Hepatocyte (in vitro differentiated cells): ENCODE results near the gene ID1. TPM values are rescaled to one million over a fixed set of nuclear protein-coding genes. Genes with fewer than 3 reads are reported as not detected.
A peak's percentile ranks its signal among the peaks of the same experiment; 100 is the strongest.

Experiments used
- DNase-seq: peaks from one replicate; pipeline ENCODE4 v3.0.0-alpha.2; 2016; ENCODE audit warnings: low spot score
- H2AFZ ChIP-seq: fragments of 200-600 bp; sonication (generic); 2 replicates; pipeline ENCODE4 v1.6.0; 2016; ENCODE audit warnings: antibody characterized with exemption, mild to moderate bottlenecking
- H3K27ac ChIP-seq: fragments of 200-600 bp; sonication (generic); 2 replicates; pipeline ENCODE4 v1.5.1; 2016; ENCODE audit warnings: mild to moderate bottlenecking
- H3K27me3 ChIP-seq: fragments of 200-600 bp; sonication (generic); 2 replicates; pipeline ENCODE4 v1.6.1; 2016
- H3K36me3 ChIP-seq: fragments of 200-600 bp; sonication (generic); replicated peaks from 2 replicates; pipeline ENCODE4 v1.5.1; 2016; ENCODE audit warnings: low read depth; ENCODE audit not compliant: insufficient read depth
- H3K4me1 ChIP-seq: fragments of 200-600 bp; sonication (generic); 2 replicates; pipeline ENCODE4 v1.5.1; 2016; ENCODE audit warnings: mild to moderate bottlenecking, moderate library complexity; ENCODE audit not compliant: insufficient read depth
- H3K4me2 ChIP-seq: fragments of 200-600 bp; sonication (generic); 2 replicates; pipeline ENCODE4 v1.6.0; 2016
- H3K4me3 ChIP-seq: fragments of 200-600 bp; sonication (generic); 2 replicates; pipeline ENCODE4 v1.5.1; 2016; ENCODE audit warnings: mild to moderate bottlenecking
- H3K79me2 ChIP-seq: fragments of 200-600 bp; sonication (generic); 2 replicates; pipeline ENCODE4 v1.6.0; 2017; ENCODE audit warnings: mild to moderate bottlenecking
- H3K9me2 ChIP-seq: fragments of 200-600 bp; sonication (generic); replicated peaks from 2 replicates; pipeline ENCODE4 v1.6.0; 2017; ENCODE audit warnings: mild to moderate bottlenecking; ENCODE audit not compliant: insufficient read depth
- H3K9me3 ChIP-seq: fragments of 200-600 bp; sonication (generic); 2 replicates; pipeline ENCODE4 v1.5.1; 2016; ENCODE audit warnings: low read depth, mild to moderate bottlenecking
- H4K20me1 ChIP-seq: fragments of 200-600 bp; sonication (generic); 2 replicates; pipeline ENCODE4 v1.6.0; 2016; ENCODE audit warnings: mild to moderate bottlenecking; ENCODE audit not compliant: insufficient read depth, poor library complexity, severe bottlenecking
- CTCF ChIP-seq: fragments of 200-600 bp; sonication (generic); IDR thresholded peaks from 2 replicates; pipeline ENCODE4 v1.5.1; 2016; ENCODE audit warnings: antibody characterized with exemption, mild to moderate bottlenecking; ENCODE audit not compliant: poor library complexity
- EZH2 ChIP-seq: fragments of 200-600 bp; sonication (generic); IDR thresholded peaks from 2 replicates; pipeline ENCODE4 v1.6.1; 2016; ENCODE audit warnings: antibody characterized with exemption, mild to moderate bottlenecking, borderline replicate concordance
- EZH2phosphoT487 ChIP-seq: fragments of 200-600 bp; sonication (generic); IDR thresholded peaks from one replicate; pipeline ENCODE4 v1.6.1; 2018; ENCODE audit warnings: antibody characterized with exemption, mild to moderate bottlenecking, low read depth, moderate library complexity; ENCODE audit not compliant: unreplicated experiment, severe bottlenecking
- WGBS: methylation state at CpG from one replicate; pipeline ENCODE4 v1.1.6; 2016; ENCODE audit warnings: low lambda C conversion rate; ENCODE audit errors: missing lambda C conversion rate; 5-methylcytosine and 5-hydroxymethylcytosine counted together
- polyA plus RNA-seq: library from polyadenylated mRNA; unstranded; fragments of >200 nt; fragmentation: Nextera tagmentation; extraction: Ambion mirVana; gene quantifications from 2 replicates; pipeline ENCODE4 v1.2.1, GENCODE V29; 2016
- total RNA-seq: library from RNA; depleted of rRNA; stranded (reverse); fragments of >200 nt; gene quantifications from 2 replicates; pipeline ENCODE4 v1.2.3, GENCODE V29; 2014

The ID1 gene
- total and polyA plus RNA-seq, 2 experiments from 2014 or later: 310 to 651 TPM

DNA sequence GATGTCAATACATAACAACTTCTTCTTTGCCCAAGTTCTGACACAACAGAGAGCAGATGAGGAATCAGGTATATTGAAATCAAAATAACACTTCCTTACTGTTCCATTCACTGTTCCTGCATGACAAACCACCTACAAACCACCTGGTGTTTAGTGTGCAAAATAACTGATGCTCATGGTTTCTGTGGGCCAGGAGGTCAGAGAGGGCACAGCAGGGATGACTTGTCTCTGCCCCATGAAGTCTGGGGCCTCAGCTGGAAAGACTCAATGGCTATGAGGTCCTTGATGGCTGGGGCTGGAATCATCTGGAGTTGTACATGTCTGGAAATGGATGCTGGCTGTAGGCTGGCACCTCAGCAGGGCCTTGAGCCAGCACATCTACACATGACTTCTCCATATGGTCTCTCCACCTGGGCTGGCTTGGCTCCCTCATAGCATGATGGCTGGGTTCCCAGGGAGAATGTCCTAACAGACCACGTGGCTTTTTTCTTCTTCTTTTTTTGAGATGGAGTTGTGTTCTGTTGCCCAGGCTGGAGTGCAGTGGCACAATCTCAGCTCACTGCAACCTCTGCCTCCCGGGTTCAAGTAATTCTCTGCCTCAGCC, 25.2 kb downstream of the ID1 start:
- no peaks in the 10 kb centered on the region for H3K9me2 ChIP-seq
- peak; percentile 41 for DNase-seq
- H4K20me1 ChIP-seq: no peaks in the 10 kb centered on the region
- H3K27ac ChIP-seq: peak overlapping the region; percentile 12
- H3K79me2 ChIP-seq: no peaks in the 10 kb centered on the region
- H3K4me3 ChIP-seq: no peak overlapping the region
- no peaks in the 10 kb centered on the region for H3K9me3 ChIP-seq
- no peak for TF ChIP-seq EZH2
- TF ChIP-seq EZH2phosphoT487: no peak
- TF ChIP-seq CTCF: no peak
- H2AFZ ChIP-seq: no peak overlapping the region
- no peak overlapping the region for H3K4me2 ChIP-seq
- H3K36me3 ChIP-seq: no peaks in the 10 kb centered on the region
- WGBS: 81% methylated on average over 2 of the region's 2 CpGs
- H3K27me3 ChIP-seq: no peaks in the 10 kb centered on the region
- no peaks in the 10 kb centered on the region for H3K4me1 ChIP-seq

DNA sequence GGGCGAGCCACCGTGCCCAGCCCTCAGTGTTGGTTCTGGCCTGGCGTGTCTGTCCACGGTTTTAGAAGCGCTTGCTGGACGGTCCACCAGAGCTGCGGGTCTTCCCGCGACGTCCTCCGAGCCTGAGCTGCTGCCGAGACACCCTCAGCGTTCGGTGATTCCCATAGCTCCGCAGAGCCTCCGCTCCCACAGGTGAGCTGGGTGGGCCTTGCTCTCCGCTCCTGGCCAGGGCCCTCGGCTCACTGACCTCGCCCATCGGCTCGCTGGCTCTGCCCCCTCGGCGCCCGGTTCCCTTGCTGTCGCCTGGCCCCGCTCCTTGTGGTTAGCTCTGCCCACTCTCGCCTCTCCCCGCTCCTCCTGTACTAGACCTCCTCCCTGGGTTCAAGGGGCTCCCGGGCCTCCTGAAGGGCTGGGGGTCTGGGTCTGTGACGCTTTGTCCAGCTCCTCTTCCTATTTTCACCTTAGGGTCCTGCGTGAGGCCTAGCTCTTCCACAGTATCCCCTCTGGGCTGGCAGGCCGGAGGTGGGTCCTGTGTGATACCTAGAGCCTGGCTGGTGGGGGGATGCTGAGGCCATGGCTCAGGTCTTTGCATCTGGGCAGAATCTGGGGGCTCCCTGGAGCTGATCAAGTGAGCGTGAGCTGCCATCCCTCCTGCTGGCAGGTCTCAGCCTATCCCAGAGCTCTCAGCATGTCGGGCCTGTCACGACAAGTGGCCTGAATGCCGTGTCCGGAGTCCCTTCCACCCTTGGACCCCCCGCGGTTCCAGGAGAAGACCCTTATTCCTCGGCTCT, 27.7 kb downstream of the ID1 start:
- Histone ChIP-seq H3K4me1 (no peaks in the 10 kb centered on the region), H3K9me2 (no peaks in the 10 kb centered on the region), H2AFZ (no peak overlapping the region), H4K20me1 (no peaks in the 10 kb centered on the region), H3K4me2 (no peak overlapping the region), H3K36me3 (no peaks in the 10 kb centered on the region), H3K27me3 (no peaks in the 10 kb centered on the region), H3K27ac (no peak overlapping the region), H3K9me3 (no peaks in the 10 kb centered on the region), H3K79me2 (no peaks in the 10 kb centered on the region), H3K4me3 (no peak overlapping the region)
- DNase-seq: no peak
- 93% methylated on average over 40 of the region's 40 CpGs for WGBS
- TF ChIP-seq EZH2 (no peak), CTCF (no peak), EZH2phosphoT487 (no peak)

DNA sequence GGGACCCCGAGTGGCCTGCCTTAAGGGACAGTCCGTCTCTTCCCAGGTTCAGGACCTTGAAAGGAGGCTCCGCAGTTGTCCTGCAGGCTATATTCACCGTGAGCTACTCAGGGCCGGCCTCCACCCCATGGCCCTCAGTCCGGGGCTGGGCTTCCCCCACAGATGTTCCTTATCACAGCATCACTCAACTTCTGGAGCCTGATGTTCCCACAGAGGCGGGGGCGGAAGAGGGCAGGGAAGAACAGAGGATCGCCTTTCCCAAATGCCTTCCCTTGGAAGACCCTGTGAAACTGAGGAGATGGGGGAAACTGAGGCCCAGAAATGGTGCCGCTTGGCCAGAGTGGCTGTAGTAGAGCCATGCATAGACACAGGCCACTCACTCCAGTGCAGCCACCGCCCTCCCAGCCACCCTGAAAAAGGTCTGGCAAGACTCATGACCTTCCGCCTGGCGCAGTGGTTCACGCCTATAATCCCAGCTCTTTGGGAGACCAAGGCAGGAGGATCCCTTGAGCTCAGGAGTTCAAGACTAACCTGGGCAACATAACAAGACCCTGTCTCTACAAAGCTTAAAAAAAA, 28.3 kb downstream of the ID1 start:
- H2AFZ ChIP-seq: no peak overlapping the region
- no peaks in the 10 kb centered on the region for H4K20me1 ChIP-seq
- H3K4me3 ChIP-seq: no peak overlapping the region
- H3K9me2 ChIP-seq: no peaks in the 10 kb centered on the region
- H3K9me3 ChIP-seq: no peaks in the 10 kb centered on the region
- 82% methylated on average over 14 of the region's 14 CpGs for WGBS
- TF ChIP-seq EZH2phosphoT487: no peak
- no peak for TF ChIP-seq EZH2
- TF ChIP-seq CTCF: no peak
- H3K27me3 ChIP-seq: no peaks in the 10 kb centered on the region
- peaks cover 4% of the 10 kb centered on the region for H3K4me1 ChIP-seq
- no peak overlapping the region for H3K4me2 ChIP-seq
- no peaks in the 10 kb centered on the region for H3K79me2 ChIP-seq
- H3K36me3 ChIP-seq: no peaks in the 10 kb centered on the region
- DNase-seq: peak; percentile 41
- no peak overlapping the region for H3K27ac ChIP-seq
